Activated naive CD4-positive, alpha-beta T cell treated with Interleukin-2 at 50 U/mL for 16 hours (primary cell): ENCODE results near the gene KCNIP3.

Experiments used
- DNase-seq: peaks from one replicate; pipeline ENCODE4 v3.0.0-alpha.2; 2020

The KCNIP3 gene

DNA sequence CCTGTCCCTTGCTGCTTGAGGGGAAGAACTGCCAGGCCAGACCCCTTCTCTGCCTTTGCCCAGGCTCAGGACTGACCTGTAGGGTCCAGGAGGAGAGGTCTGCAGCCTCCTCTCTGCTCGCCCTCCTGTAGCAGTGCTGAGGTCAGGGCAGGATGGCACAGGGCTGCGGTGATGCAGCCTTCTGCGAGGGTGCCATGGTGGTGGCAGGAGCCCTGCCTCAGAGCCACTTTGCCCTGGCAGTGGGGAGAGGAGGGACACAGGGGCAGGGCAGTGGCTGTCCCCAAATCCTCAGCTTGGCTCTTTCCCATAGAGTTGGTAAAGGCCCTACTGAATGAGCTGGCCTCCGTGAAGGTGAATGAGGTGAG, 22.0 kb upstream of the KCNIP3 start:
- DNase-seq, result no peak

DNA sequence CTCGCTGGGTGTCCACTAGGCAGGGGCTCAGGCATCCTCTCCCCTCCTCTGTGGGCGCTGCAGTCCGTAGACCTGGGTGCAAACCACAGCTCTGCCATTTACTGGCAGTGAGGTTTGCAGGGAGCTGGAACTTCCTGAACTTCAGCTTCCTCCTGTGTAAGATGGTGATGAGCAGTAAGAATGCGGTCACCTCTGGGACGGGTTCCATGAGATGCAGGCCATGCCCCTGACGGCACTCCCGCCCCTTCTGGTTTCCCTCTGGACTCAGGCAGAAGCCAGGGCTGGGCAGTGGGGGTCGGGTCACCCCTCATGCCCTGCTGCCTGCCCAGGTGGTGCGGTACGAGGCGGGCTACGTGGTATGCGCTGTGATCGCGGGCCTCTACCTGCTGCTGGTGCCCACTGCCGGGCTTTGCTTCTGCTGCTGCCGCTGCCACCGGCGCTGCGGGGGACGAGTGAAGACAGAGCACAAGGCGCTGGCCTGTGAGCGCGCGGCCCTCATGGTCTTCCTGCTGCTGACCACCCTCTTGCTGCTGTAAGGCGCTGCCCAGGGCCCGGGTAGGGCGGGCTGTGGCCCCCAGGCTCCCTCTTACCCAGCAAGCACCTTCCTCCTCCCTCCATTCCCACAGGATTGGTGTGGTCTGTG, 21.4 kb upstream of the KCNIP3 start:
- DNase-seq, result no peak

DNA sequence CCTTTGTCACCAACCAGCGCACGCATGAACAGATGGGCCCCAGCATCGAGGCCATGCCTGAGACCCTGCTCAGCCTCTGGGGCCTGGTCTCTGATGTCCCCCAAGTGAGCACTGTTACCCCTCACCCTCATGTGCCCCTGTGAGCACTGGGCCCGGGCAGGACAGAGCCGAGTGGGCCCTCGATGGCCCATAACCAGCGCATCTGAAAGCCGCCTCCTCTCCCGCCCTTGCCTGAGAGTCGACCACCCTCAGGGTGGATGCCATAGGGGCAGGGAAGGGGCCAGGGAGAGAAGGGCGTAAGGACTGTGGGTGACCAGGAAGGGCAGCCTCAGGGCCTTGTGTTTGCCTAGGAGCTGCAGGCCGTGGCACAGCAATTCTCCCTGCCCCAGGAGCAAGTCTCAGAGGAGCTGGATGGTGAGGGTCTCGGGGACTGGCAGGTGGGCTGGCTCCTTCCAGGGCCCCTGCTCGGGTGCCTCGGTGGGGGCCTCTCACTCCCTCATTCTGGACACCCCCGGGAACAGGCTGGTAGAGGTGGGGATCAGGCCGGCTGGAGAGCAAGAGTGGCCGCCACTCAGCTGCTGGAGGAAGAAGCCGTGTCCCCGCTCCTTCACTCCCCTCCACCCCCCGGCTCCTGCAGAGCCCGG, 20.8 kb upstream of the KCNIP3 start:
- no peak for DNase-seq

DNA sequence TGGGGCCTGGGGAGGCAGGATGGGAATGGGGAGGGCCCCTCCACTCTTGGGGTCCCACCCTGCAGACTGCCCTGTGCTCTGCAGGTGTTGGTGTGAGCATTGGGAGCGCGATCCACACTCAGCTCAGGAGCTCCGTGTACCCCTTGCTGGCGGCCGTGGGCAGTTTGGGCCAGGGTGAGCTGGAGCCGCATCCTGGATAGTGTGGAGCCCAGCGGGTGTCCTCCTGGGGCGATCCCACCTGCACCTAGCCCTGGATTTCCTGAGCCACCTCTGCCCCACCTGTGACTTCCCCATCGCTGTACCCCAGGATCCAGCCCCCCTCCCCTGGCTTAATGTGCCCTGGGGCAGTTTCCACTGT, 20.3 kb upstream of the KCNIP3 start:
- DNase-seq, result no peak

DNA sequence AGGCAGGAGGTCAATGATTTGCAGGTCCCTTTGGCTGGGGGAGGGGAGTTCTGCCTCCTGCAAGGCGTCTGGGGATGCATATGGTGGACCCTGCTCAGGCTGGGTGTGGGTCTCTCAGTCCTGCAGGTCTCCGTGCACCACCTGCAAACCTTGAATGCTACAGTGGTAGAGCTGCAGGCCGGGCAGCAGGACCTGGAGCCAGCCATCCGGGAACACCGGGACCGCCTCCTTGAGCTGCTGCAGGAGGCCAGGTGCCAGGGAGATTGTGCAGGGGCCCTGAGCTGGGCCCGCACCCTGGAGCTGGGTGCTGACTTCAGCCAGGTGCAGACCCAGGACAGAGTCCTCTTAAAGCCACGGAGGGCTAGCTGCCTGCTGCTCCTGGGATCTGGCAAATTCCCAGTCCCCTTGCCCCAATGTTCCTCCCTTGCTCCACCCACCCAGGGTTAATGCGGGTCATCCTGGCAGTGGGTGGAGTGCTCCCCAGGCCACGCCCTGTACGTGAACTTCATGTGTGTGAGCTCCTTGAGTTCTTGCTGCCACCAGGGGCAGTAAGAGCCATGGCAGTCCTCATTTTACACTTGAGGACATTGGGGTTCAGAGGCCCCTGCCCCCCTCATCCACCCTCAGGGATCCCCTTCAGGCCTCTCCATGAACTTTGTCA, 19.8 kb upstream of the KCNIP3 start:
- no peak for DNase-seq

DNA sequence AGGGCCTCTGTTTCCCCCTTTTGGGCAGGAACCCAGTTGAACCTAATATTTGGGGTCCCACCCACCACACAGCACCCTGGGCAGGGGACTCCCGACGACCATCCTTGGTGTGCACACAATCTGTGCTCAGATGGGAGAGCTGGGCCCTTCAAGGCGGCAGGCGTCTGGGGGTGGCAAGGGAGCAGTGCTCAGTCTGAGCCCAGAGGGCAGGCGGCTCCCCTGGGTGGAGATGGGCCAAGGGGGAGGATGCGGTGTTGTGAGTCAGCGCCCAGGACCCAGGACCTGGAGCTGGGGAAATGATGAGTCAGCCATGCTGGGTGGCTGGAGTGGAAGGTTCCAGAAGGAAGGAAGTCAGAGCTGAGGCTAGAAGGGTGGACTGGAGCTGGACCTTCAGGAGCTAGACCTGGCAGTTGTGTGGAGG, 19.1 kb upstream of the KCNIP3 start:
- DNase-seq, result no peak

DNA sequence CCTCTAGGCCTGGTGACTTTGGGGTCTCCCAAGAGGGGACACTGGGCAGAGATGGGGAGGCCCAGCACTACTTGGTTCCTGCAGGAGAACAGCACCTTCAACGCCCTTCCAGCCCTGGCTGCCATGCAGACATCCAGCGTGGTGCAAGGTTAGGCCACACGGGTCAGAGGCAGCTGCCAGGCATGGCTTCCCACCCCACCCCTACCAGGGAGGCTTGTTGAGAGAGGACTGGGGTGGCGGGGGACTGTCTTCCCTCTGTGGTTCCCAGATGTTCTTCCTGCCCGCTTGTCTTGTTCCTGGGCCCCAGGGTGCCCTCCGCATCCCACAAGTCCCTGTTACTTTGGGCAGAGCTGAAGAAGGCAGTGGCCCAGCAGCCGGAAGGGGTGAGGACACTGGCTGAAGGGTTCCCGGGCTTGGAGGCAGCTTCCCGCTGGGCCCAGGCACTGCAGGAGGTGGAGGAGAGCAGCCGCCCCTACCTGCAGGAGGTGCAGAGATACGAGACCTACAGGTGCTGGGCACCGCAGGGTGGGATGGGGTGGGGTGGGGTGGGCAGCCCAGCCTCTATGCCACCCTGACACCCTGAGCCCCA, 18.4 kb upstream of the KCNIP3 start:
- DNase-seq, result no peak

DNA sequence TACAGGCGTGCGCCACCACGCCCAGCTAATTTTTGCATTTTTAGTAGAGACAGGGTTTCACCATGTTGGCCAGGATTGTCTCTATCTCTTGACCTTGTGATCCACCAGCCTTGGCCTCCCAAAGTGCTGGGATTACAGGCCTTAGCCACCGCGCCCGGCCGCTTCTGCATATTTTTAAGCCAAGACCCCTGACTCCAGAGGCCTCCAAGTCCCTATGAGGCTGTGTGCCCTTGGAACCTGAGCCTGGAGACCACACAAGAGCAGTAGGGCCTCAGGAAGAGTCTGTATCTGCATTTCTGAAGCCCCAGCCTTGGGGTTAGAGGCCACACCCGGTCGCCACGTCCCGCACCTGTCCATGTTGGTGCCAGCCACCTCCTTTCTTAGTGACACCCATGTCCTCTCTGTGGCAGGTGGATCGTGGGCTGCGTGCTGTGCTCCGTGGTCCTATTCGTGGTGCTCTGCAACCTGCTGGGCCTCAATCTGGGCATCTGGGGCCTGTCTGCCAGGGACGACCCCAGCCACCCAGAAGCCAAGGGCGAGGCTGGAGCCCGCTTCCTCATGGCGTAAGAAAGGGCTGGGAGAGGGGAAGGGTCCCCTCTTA, 17.6 kb upstream of the KCNIP3 start:
- DNase-seq, result no peak

DNA sequence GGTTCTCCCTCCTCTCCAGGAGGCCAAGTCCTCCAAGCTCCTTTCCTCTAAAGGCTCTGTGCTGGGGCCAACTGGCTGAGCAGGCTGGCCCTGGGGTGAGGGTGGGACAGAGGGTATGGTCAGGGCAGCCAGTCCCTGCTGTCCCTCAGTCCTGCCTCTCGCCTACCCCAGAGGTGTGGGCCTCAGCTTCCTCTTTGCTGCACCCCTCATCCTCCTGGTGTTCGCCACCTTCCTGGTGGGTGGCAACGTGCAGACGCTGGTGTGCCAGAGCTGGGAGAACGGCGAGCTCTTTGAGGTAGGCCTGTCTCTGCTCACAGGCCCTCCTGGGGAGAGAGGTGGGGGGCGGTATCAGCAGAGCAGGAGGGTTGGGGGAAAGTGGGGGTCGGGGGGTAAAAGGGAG, 16.1 kb upstream of the KCNIP3 start:
- no peak for DNase-seq

DNA sequence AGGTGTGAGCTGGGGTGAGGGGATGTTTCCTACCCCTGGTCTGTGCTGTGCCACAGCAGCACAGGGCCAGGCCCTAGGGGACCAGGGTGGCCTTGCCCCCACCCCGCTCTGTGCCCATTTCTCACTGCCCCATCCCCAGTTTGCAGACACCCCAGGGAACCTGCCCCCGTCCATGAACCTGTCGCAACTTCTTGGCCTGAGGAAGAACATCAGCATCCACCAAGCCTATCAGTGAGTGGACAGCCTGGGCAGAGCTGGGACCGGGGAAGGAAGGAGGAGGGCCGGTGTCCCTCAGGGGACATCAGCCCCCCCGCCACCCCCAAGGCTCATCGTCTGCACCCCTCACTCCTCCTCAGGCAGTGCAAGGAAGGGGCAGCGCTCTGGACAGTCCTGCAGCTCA, 15.4 kb upstream of the KCNIP3 start:
- no peak for DNase-seq

DNA sequence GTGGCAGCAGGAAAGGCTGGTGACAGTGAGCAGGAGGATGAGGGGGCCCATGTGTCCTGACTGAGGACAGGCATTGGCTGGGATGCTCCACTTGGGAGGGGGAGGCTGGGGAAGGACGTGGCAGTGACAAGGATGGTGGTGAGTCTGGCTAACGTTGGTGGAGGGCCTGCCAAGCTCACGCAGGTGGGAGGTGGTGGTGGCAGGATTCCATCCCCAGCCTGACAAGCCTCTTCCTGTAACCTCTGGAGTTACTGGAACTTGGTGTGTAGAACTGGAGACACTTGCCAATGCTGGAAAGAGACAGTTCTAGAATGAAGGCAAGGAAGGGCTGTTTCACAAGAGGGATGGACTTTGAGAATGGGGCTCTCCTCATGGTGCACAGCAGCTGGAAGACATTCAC, 14.7 kb upstream of the KCNIP3 start:
- DNase-seq, result no peak

DNA sequence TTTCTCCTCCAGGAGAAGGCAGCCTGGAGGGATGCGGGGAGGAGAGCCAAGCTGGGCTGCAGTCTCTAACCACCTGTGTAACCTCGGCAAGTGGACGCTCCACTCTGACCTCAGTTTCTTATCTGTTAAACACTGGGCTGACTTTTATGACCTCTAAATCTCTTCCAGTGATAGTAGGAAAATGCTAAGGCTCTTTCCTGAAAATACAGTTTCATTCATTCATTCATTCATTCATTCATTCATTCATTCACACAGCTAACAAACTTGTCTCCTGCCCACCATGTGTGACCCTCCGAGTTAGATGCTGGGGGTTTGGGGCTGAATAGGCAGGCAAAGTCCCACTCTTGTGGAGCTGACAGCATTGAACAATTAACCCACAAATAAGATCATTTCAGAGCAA, 13.6 kb upstream of the KCNIP3 start:
- DNase-seq, result no peak

DNA sequence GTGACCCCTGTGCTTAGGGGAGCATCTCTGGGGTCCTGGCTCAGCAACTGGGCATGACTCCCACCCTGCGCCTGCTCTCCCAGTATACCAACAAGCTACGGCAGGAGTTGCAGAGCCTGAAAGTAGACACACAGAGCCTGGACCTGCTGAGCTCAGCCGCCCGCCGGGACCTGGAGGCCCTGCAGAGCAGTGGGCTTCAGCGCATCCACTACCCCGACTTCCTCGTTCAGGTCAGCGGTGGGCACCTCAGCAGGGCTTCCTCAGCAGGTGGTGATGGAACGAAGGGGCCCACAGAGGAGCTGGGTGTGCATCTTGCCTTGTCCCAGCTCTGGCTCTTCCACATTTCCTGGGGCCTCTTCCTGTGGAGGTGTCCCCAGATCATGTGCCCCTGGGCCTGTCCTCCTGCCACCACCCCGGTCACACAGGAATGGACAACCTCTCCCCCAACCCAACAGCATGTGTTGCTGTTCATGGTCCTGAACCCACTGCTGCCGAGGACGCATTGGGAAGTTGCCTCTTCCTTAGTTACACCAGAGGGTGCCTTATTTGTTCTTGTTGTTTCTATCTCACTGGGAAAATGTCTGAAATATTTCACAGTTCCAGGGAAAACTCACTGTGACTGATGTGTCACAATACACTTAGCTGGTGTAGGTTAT, 12.1 kb upstream of the KCNIP3 start:
- DNase-seq, result no peak

DNA sequence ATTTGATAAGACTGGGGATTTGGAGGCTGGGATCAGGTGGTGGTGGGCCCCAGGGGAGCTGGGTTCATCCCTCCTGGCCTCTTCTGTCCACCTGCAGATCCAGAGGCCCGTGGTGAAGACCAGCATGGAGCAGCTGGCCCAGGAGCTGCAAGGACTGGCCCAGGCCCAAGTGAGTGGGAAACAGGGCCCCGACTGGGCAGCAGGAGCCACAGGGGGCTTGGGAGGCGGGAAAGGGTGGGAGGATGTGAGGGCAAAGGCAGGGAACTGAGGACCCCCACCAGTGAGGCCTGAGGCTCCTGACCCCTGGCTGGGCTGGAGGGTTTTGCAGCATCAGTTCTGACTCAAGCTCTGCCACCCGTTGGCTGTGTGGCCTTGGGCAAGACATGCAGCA, 11.6 kb upstream of the KCNIP3 start:
- DNase-seq, result no peak

DNA sequence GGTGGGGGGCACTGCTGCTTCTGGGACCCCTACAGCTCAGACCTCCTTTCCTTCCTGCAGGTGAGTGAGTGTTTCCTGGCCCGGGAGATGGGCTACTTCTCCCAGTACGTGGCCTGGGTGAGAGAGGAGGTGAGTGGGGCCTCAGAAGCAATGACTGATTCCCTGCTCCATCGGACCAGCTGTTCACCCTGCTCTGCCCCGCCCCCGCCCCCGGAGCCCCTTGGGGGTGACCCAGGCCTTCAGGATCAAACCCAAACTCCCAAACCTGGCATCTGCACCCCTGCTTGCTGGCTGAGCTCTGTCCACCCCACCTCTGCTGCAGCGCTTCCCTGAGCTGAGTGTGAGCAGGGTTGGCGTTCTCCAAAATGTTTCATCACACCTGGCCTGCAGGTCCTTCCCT, 9.8 kb upstream of the KCNIP3 start:
- DNase-seq, result no peak

DNA sequence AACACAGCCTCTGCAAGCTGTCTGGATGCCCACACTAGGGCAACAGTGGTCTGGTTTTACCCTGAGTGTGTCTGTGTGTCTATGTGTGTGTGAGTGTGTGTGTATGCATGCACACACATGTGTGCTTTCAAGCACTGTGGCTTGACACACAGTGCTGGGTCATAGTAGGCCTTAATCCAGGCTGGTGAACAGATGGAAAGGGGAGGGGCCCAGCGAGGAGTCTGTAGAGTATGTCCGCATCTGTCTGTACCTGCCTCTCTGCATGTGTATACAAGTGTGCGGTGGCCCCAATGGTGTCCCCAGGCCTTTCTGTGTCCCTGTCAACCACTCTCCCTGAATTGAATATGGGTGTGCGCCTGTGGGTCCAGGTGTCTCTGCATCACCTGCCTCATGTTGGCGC, 9.3 kb upstream of the KCNIP3 start:
- DNase-seq, result no peak

DNA sequence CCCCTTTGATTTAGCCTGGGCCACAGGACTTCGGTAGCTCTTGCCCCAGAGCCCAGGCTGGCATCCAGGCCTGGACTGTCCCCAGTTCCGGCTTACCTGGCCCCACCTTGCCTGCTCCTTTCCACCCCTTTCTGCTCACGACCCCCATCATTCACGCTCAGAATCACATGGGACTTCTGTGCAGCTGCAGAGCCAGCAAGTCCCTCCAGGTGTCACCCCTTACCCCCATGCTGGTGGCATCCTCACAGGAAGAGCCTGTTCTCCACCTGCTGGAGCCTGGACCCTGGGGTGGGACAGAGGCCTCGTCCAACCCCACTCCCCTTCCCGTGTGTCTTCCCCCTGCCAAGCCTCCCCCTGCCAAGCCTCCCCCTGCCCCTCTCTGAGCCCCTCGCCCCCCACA, 7.9 kb upstream of the KCNIP3 start:
- DNase-seq, result no peak

DNA sequence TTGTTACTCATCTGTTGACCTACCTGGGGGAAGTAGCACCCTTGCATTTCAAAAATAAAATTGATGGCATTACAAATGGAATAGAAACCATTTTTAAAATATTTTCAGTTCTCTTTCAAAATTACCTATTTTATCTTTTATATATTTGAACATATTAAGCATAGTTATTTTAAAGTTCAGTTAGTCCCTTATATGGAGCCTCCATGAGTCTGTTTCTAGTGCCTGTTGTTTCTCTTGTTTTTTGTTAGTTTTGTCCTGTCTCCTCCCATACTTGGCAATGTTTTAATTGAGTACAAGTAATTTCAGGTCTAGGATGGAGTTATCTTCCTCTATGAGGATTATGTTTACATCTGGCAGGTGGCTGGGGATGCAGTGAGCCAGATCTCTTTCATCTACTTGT, 5.9 kb upstream of the KCNIP3 start:
- DNase-seq, result no peak

DNA sequence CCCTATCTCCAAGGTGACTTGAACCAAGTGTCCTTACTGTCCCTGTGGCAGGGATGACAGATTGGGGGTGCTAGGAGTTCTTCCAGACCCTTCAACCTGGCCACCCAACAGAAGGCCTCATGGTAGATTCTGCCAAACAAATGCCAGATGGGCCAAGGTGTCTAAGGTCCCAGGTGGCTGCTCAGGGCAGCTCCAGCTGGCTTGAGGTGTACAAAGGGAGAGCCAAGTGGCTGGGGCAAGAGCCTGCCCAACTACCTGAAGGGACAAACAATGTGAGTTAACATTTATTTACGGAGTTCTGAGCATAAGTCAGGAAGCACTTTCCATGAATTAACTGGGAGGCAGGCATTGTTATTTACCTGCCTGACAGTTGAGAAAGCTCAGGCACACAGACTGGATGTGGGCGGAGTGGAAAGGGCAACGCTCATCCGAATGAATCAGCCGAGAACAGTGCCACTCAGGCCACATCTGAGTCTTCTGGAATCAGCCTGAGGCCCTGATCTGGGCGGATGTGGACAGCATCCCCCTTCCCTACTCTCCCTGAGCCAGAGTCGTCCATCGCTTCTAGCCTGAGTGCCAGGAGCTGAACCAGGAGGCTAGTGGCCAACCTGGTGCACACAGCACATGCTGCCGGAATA, 4.4 kb upstream of the KCNIP3 start:
- DNase-seq, result no peak

DNA sequence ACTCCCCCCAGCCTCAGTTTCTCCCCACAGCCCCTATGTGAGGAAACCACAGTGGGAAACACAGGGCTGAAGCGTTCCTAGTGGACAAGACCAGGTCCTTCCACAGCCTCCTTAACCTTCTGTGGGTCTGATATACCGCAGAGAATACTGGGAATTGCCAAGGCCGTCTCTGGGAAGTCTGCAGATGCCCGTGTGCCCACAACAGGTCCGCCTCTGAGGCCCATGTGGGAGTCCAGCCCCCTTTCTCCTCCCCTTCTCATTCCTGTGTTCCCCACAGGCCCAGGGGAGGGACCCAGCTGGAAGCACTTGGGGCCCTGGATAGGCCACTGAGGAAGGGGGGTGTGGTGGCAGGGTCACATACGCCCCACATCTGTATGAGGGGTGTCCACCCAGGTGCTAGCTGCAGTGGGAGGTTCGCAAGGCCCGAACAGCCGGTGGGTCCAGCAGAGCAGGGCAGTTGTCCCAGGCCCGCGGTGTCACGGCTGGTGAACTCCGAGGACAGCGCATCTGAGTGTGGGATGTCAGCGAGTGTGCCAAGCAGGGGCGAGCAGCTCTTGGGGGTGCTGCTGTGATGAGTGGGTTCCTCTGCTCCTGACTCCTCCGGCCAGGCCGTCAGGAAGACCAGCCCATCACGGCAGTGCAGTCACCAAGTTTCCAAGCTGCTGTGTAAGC, 2.4 kb upstream of the KCNIP3 start:
- DNase-seq, result no peak

DNA sequence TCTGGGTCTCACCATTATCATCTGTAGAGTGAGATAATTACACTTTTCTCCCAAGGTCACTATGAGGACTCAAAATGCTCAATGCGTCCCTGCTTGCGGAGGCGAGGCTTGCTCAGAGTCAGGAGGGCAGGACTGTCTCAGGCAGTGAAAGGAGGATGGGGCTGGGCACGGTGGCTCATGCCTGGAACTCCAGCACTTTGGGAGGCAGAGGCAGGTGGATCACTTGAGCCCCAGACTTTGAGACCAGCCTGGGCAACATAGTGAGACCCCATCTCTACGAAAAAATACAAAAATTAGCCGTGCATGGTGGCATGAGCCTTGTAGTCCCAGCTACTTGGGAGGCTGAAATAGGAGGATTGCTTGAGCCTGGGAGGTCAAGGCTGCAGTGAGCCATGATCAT, 1.8 kb upstream of the KCNIP3 start:
- DNase-seq, result no peak

DNA sequence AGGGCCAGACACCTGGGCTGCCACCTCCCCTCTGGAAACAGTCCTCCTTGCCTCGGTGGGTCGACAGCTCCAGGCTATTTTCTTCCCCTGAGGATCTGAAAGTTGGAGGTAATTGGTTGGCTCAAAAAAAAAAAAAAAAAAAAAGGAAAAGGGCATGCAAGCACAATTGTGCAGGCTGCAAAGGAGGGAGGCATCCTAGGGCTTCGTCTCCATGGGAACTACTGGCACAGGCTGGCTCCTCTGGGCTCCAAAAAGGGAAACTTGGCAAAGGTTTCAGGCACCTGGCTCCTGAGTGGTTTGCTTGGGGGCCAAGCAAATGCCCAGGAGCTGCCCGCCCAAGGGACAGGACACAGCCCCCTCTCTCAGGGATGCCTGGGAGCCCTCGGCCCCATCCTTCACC, 1.1 kb upstream of the KCNIP3 start:
- no peak for DNase-seq
